ENCODE data around the gene ME3.

ME3 gene

GRCh38 chr11:86491027-86491426 is 181.4 kb downstream of the ME3 start:
- Histone ChIP-seq H3K36me3 (replicated peaks; ENCODE audit: insufficient read depth, low read length) (no peaks in the 10 kb centered on the region), H3K4me1 (ENCODE audit: low read length) (no peaks in the 10 kb centered on the region), H3K79me2 (ENCODE audit: low read length) (no peaks in the 10 kb centered on the region), H4K20me1 (ENCODE audit: insufficient read depth, low read length) (no peaks in the 10 kb centered on the region), H3K27ac (ENCODE audit: low read length) (no peak overlapping the region), H3F3A (ENCODE audit: insufficient read depth, low read length) (no peaks in the 10 kb centered on the region), H3K27me3 (replicated peaks; ENCODE audit: insufficient read depth, low read length) (no peaks in the 10 kb centered on the region), H3K4me3 (ENCODE audit: low read length) (no peak overlapping the region), H3K4me2 (ENCODE audit: low read depth, low read length) (no peak overlapping the region), H3K9me2 (replicated peaks; ENCODE audit: insufficient read depth, low read length) (no peaks in the 10 kb centered on the region), H3K9ac (ENCODE audit: low read length) (no peak overlapping the region), H3K9me3 (replicated peaks; ENCODE audit: insufficient read depth, low read length) (no peaks in the 10 kb centered on the region), H2AFZ (ENCODE audit: low read length) (no peak overlapping the region)
- no peak for DNase-seq
- TF ChIP-seq EZH2phosphoT487 (IDR thresholded peaks at IDR 0.05; ENCODE audit: low read length) (no peak), EZH2 (optimal IDR thresholded peaks at IDR 0.05; ENCODE audit: low read depth, low read length) (no peak)
- TF ChIP-seq, protein P1, sequence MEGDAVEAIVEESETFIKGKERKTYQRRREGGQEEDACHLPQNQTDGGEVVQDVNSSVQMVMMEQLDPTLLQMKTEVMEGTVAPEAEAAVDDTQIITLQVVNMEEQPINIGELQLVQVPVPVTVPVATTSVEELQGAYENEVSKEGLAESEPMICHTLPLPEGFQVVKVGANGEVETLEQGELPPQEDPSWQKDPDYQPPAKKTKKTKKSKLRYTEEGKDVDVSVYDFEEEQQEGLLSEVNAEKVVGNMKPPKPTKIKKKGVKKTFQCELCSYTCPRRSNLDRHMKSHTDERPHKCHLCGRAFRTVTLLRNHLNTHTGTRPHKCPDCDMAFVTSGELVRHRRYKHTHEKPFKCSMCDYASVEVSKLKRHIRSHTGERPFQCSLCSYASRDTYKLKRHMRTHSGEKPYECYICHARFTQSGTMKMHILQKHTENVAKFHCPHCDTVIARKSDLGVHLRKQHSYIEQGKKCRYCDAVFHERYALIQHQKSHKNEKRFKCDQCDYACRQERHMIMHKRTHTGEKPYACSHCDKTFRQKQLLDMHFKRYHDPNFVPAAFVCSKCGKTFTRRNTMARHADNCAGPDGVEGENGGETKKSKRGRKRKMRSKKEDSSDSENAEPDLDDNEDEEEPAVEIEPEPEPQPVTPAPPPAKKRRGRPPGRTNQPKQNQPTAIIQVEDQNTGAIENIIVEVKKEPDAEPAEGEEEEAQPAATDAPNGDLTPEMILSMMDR (IDR thresholded peaks at IDR 0.05; ENCODE audit: low read length), result no peak

GRCh38 chr11:86490582-86490981 is 181.8 kb downstream of the ME3 start:
- no peaks in the 10 kb centered on the region for H3K36me3 ChIP-seq (replicated peaks; ENCODE audit: insufficient read depth, low read length)
- no peaks in the 10 kb centered on the region for H3K27me3 ChIP-seq (replicated peaks; ENCODE audit: insufficient read depth, low read length)
- H3K9ac ChIP-seq (ENCODE audit: low read length), result no peak overlapping the region
- no peak overlapping the region for H3K27ac ChIP-seq (ENCODE audit: low read length)
- H3K4me3 ChIP-seq (ENCODE audit: low read length), result no peak overlapping the region
- H3K9me2 ChIP-seq (replicated peaks; ENCODE audit: insufficient read depth, low read length), result no peaks in the 10 kb centered on the region
- H3K9me3 ChIP-seq (replicated peaks; ENCODE audit: insufficient read depth, low read length), result no peaks in the 10 kb centered on the region
- TF ChIP-seq EZH2 (optimal IDR thresholded peaks at IDR 0.05; ENCODE audit: low read depth, low read length), result no peak
- TF ChIP-seq, protein P1 (IDR thresholded peaks at IDR 0.05; ENCODE audit: low read length), result no peak
- no peak for TF ChIP-seq EZH2phosphoT487 (IDR thresholded peaks at IDR 0.05; ENCODE audit: low read length)
- no peak for DNase-seq
- H3K4me1 ChIP-seq (ENCODE audit: low read length), result no peaks in the 10 kb centered on the region
- no peaks in the 10 kb centered on the region for H3F3A ChIP-seq (ENCODE audit: insufficient read depth, low read length)
- no peak overlapping the region for H3K4me2 ChIP-seq (ENCODE audit: low read depth, low read length)
- H3K79me2 ChIP-seq (ENCODE audit: low read length), result no peaks in the 10 kb centered on the region
- H2AFZ ChIP-seq (ENCODE audit: low read length), result no peak overlapping the region
- H4K20me1 ChIP-seq (ENCODE audit: insufficient read depth, low read length), result no peaks in the 10 kb centered on the region

DNA sequence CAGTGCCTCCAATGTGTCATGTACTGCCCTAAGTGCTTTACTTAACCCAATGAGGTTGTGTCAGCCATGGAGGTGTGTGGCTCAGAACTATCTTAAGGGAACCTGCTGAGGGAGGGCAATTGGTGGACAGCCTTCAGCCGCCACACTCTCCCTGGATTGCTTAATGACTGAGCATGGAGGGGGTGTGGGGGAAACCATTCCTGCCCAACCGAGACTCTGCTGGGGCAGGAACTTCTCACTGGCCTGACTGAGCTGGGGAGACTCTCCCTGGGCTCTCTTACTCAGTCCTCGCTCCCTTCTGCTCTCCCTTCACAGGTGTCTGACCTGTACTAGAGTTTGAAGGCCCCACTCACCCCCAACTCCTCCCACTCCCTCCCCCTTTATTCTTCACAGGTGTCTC is 183.0 kb downstream of the ME3 start:
- H3F3A ChIP-seq (ENCODE audit: insufficient read depth, low read length), result no peaks in the 10 kb centered on the region
- H2AFZ ChIP-seq (ENCODE audit: low read length), result no peak overlapping the region
- H3K9me2 ChIP-seq (replicated peaks; ENCODE audit: insufficient read depth, low read length), result no peaks in the 10 kb centered on the region
- H3K27ac ChIP-seq (ENCODE audit: low read length), result no peak overlapping the region
- H3K36me3 ChIP-seq (replicated peaks; ENCODE audit: insufficient read depth, low read length), result no peaks in the 10 kb centered on the region
- no peak for DNase-seq
- no peaks in the 10 kb centered on the region for H3K4me1 ChIP-seq (ENCODE audit: low read length)
- H3K79me2 ChIP-seq (ENCODE audit: low read length), result no peaks in the 10 kb centered on the region
- no peaks in the 10 kb centered on the region for H4K20me1 ChIP-seq (ENCODE audit: insufficient read depth, low read length)
- H3K27me3 ChIP-seq (replicated peaks; ENCODE audit: insufficient read depth, low read length), result no peaks in the 10 kb centered on the region
- H3K9me3 ChIP-seq (replicated peaks; ENCODE audit: insufficient read depth, low read length), result no peaks in the 10 kb centered on the region
- H3K4me2 ChIP-seq (ENCODE audit: low read depth, low read length), result no peak overlapping the region
- no peak overlapping the region for H3K9ac ChIP-seq (ENCODE audit: low read length)
- no peak overlapping the region for H3K4me3 ChIP-seq (ENCODE audit: low read length)
- TF ChIP-seq EZH2phosphoT487 (IDR thresholded peaks at IDR 0.05; ENCODE audit: low read length) (no peak), EZH2 (optimal IDR thresholded peaks at IDR 0.05; ENCODE audit: low read depth, low read length) (no peak)
- TF ChIP-seq, protein P1 (IDR thresholded peaks at IDR 0.05; ENCODE audit: low read length), result no peak

Measured in MM.1S (cell line).